IPS DF 6.9 (cell line): ENCODE measurements around the gene RASEF.
"Not testable (repeated sequence)": the region's sequence is repeated elsewhere in the genome, so short reads cannot be mapped to it uniquely, and the experiment has no call there.

Experiments
- DNase-seq: peaks from one replicate; pipeline ENCODE4 v3.0.0-alpha.2; 2013; ENCODE audit warnings: low read depth, low spot score
- H3K27ac ChIP-seq: one replicate; pipeline ENCODE4 v1.5.1; 2013; ENCODE audit warnings: low read length, control low read depth
- H3K27me3 ChIP-seq: 2 replicates; pipeline ENCODE4 v1.6.1; 2013; ENCODE audit warnings: mild to moderate bottlenecking, low read length; ENCODE audit not compliant: control insufficient read depth, insufficient read depth
- H3K36me3 ChIP-seq: 2 replicates; pipeline ENCODE4 v1.6.1; 2013; ENCODE audit warnings: low read length; ENCODE audit not compliant: control insufficient read depth, insufficient read depth
- H3K4me1 ChIP-seq: 2 replicates; pipeline ENCODE4 v1.6.1; 2013; ENCODE audit warnings: low read length; ENCODE audit not compliant: control insufficient read depth, insufficient read depth
- H3K4me3 ChIP-seq: 2 replicates; pipeline ENCODE4 v1.5.1; 2013; ENCODE audit warnings: mild to moderate bottlenecking, low read length
- H3K9me3 ChIP-seq: 2 replicates; pipeline ENCODE4 v1.6.1; 2013; ENCODE audit warnings: low read length, inconsistent platforms; ENCODE audit not compliant: control insufficient read depth, insufficient read depth
- WGBS: extraction: QIAGEN DNeasy Blood & Tissue Kit; methylation state at CpG from one replicate; pipeline ENCODE4 v1.1.7; 2013; ENCODE audit warnings: mixed read lengths, missing lambda C conversion rate; ENCODE audit not compliant: insufficient read length, insufficient coverage; 5-methylcytosine and 5-hydroxymethylcytosine counted together

The RASEF gene

DNA sequence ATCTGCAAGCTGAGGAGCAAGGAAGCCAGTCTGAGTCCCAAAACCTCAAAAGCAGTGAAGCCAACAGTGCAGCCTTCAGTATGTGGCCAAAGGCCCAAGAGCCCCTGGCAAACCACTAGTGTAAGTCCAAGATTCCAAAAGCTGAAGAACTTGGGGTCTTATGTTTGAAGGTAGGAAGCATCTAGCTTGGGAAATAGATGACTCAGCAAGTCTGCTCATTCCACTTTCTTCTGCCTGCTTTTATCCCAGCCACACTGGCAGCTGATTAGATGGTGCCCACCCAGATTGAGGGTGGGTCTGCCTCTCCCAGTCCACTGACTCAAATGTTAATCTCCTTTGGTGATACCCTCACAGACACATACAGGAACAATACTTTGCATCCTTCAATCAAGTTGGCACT, 9.6 kb upstream of the RASEF start:
- DNase-seq, H3K4me3 ChIP-seq, H3K27ac ChIP-seq, H3K4me1 ChIP-seq, H3K36me3 ChIP-seq, H3K27me3 ChIP-seq, H3K9me3 ChIP-seq: not testable (repeated sequence)

DNA sequence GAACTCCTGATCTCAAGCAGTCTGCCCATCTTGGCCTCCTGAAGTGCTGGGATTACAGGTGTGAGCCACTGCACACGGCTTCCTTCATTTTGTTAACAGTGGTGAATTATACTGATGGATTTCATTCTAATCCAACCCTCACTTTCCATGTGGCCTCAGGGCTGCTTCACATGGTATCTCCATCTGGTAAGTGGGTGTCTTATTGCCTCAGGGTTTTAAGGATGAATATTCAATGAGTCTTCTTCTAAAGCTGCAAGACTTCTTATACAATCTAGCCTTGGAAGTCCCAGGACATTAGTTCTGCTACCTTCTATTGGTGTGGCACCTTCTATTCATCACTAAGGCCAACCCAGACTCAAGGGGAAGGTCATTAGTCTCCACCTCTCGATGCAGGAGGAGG, 8.7 kb upstream of the RASEF start:
- WGBS, result no CpG with 5 or more reads among the region's 2 CpGs
- Histone ChIP-seq H3K27ac (no peak overlapping the region), H3K4me1 (no peaks in the 10 kb centered on the region), H3K36me3 (no peaks in the 10 kb centered on the region), H3K27me3 (no peaks in the 10 kb centered on the region), H3K9me3 (no peaks in the 10 kb centered on the region), H3K4me3 (no peak overlapping the region)
- no peak for DNase-seq

DNA sequence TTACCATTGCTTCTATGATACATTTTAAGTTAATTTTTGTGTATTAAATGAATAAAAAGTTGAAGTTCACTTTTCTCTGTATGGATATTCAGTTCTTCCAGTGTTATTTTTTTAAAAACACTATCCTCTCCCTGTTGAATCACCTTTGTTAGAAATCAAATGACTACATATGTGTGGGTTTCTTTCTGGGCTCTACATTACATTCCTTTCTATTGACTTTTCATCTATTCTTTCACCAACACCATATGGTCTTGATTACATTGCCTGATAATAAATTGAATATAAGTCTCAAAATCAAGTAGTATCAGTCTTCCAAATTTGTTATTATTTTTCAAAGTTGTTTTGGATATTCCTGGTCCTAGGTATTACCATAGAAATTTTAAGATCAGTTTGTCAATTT, 7.3 kb upstream of the RASEF start:
- no peak for DNase-seq
- Histone ChIP-seq H3K9me3 (no peaks in the 10 kb centered on the region), H3K36me3 (no peaks in the 10 kb centered on the region), H3K27ac (no peak overlapping the region), H3K4me1 (no peaks in the 10 kb centered on the region), H3K27me3 (no peaks in the 10 kb centered on the region), H3K4me3 (no peak overlapping the region)

DNA sequence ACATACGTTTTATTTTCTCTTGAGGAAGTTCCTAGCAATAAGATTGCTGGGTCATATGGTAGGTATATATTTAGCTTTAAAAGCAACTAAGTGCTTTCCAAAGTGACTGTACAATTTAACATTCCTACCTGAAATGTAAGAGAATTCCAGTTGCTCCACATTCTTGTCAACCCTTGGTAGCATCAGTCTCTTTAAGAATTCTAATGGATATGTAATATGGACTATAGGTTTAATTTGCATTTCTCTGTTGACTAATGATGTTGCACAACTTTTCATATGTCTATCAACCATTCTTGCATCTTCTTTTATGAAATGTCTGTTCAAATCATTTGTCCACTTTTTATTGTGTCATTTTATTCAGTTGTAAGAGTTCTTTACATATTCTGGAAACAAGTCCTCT, 6.7 kb upstream of the RASEF start:
- Histone ChIP-seq H3K36me3 (no peaks in the 10 kb centered on the region), H3K27me3 (no peaks in the 10 kb centered on the region), H3K27ac (no peak overlapping the region), H3K4me3 (no peak overlapping the region), H3K9me3 (no peaks in the 10 kb centered on the region), H3K4me1 (no peaks in the 10 kb centered on the region)
- no CpG with 5 or more reads among the region's 1 CpG for WGBS
- no peak for DNase-seq

DNA sequence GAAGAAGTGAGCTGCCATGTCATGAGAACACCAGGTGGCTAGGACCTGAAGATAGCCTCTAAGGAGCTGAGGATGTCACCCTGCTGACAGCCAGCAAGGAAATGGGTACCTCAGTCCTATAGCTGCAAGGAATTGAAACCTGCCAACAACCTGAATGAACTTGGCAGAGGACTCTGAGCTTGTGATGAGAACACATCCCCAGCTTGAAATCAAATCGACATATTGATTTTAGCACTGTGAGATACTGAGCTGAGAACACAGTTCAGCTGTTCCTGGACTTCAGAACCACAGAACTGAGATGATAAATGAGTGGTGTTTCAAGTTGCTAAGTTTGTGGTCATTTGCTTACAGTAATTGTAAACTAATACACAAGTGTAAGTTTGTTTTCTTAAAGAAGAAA, 5.5 kb upstream of the RASEF start:
- no peaks in the 10 kb centered on the region for H3K9me3 ChIP-seq
- H3K4me3 ChIP-seq, result no peak overlapping the region

DNA sequence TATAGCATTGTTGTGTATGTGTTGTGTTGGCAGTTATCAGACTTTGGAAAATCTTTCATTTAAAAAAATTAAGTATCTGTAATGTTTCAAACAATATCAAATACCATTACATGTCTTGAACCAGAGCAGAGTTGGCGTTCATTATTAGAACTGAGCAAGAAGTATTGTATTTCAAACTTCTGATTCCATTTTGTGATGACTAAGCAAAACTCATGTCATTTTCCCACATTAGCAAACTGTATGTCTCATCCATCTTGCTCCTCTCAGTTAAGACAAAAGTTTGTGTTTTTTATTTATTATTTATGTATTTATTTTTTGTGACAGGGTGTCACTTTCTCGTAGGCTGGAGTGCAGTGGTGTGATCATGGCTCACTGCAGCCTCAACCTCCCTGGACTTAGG, 4.6 kb upstream of the RASEF start:
- H3K27ac ChIP-seq, result no peak overlapping the region
- no peaks in the 10 kb centered on the region; the same call in 1 of the 2 replicates for H3K27me3 ChIP-seq
- no CpG with 5 or more reads among the region's 2 CpGs for whole genome bisulfite sequencing
- no peak for DNase-seq
- no peaks in the 10 kb centered on the region for H3K4me1 ChIP-seq
- no peaks in the 10 kb centered on the region for H3K36me3 ChIP-seq
- no peak overlapping the region for H3K4me3 ChIP-seq
- H3K9me3 ChIP-seq, result no peaks in the 10 kb centered on the region

More for the DNA sequence above, 5.5 kb upstream of the RASEF start:
- no peaks in the 10 kb centered on the region for H3K36me3 ChIP-seq
- no peaks in the 10 kb centered on the region for H3K4me1 ChIP-seq
- H3K27ac ChIP-seq, result no peak overlapping the region
- WGBS, result no CpG with 5 or more reads among the region's 1 CpG
- no peak for DNase-seq
- no peaks in the 10 kb centered on the region; the same call in 1 of the 2 replicates for H3K27me3 ChIP-seq

DNA sequence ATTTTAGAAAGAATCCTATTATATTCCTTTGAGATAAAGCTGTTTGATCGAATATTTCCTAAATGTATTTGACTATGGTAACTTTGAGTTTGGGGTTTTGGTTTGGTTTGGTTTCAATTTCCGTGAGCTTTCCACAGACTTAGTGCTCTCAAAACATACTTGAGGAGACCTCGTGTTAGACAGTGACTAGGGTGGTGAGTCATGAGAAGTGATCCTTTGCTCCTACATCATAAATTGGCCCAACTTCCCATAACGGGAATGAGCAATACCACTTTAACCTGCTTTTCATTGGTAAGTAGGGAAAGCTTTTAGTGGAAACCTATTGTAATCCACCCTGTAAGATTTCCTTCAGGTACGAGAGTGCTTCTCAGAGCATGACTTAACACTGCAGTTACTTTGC, 3.8 kb upstream of the RASEF start:
- Histone ChIP-seq H3K4me3 (no peak overlapping the region), H3K36me3 (no peaks in the 10 kb centered on the region), H3K9me3 (no peaks in the 10 kb centered on the region), H3K27ac (no peak overlapping the region), H3K27me3 (peaks cover 5% of the 10 kb centered on the region; the same call in 1 of the 2 replicates), H3K4me1 (no peaks in the 10 kb centered on the region)
- no CpG with 5 or more reads among the region's 5 CpGs for WGBS
- DNase-seq, result no peak

DNA sequence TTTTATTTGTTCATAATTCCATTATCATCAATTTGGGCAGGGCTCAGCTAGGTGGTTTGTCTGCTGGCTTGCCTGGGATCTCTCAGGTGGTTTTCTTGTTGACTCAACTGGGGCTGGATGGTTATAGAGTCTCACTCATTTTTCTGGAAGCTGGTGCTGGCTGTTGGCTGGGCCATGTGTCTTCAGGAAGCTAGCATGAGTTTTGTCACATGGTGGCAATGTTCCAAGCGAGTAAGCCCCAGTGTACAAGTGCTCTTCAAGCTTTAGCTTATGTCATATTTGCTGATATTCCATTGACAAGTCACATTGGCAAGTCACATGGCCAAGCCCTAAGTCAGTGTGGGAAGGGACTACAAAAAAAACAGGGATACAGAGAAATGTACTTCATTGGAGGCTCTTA, 2.3 kb upstream of the RASEF start:
- Histone ChIP-seq H3K4me1 (no peaks in the 10 kb centered on the region), H3K4me3 (no peak overlapping the region), H3K9me3 (no peaks in the 10 kb centered on the region), H3K27ac (no peak overlapping the region), H3K36me3 (no peaks in the 10 kb centered on the region), H3K27me3 (peaks cover 8% of the 10 kb centered on the region; the same call in 1 of the 2 replicates)
- no peak for DNase-seq
- no CpG with 5 or more reads among the region's 1 CpG for WGBS

DNA sequence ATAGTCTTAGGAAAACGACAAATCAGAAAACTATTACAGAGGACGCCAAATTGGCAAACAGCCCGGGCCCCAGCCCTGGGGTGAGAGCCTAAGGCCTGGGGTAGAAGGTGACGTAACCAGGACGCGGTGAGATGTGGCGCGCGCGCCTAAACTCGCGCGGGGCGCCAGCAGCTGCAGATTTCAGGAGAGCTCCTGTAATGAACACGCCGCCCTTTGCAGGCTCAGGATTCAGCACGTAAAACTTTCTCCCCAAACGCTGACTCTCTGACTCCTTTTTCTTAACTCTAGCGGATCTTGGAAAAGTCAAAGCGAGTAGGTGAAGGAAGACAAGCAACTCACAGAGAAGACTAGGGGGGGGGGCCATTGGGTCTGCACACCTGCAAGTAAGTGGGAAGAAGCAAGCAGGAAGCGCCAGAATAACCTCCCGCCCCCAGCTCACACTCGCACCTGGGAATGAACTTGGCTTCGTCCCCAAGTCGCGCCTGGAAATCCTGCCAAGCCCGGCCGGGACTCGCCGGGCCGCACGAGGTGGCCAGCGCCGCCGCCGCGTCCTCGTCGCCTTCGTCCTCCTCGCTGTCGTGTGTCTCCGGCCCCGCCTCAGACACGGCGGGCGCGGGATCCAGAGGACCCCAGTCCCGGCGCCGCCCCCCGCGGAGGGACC, 822 bp downstream of the RASEF start:
- DNase-seq, result peak; percentile 7
- no CpG with 5 or more reads among the region's 53 CpGs for WGBS
- no peaks in the 10 kb centered on the region for H3K36me3 ChIP-seq
- no peaks in the 10 kb centered on the region for H3K4me1 ChIP-seq
- peaks cover 8% of the 10 kb centered on the region; the same call in 1 of the 2 replicates for H3K27me3 ChIP-seq
- no peak overlapping the region for H3K27ac ChIP-seq
- H3K9me3 ChIP-seq, result no peaks in the 10 kb centered on the region
- peak overlapping the region; percentile 43; the same call in 1 of the 2 replicates for H3K4me3 ChIP-seq

DNA sequence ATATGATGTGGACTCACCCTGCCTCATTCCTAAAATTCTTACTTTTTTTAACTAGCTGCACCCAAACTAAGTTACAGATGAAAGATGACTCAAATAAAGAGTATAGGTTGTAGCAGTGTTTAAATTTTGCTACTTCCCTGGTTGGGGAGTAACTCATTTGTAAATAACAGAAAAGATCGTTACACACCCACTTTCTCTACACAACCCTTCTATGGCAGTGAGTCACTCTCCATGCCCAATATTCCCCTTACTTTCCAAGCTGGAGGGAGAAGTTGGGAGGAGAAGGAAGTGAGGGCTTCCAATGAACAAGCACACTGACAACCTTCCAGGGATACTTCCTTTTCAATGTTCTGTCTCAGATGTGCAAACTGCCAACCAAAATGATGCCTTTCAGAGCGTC, 1.9 kb downstream of the RASEF start:
- WGBS, result no CpG with 5 or more reads among the region's 2 CpGs
- DNase-seq, result no peak
- Histone ChIP-seq H3K27me3 (peaks cover 8% of the 10 kb centered on the region; the same call in 1 of the 2 replicates), H3K27ac (no peak overlapping the region), H3K4me1 (no peaks in the 10 kb centered on the region), H3K4me3 (no peak overlapping the region), H3K36me3 (no peaks in the 10 kb centered on the region), H3K9me3 (no peaks in the 10 kb centered on the region)

DNA sequence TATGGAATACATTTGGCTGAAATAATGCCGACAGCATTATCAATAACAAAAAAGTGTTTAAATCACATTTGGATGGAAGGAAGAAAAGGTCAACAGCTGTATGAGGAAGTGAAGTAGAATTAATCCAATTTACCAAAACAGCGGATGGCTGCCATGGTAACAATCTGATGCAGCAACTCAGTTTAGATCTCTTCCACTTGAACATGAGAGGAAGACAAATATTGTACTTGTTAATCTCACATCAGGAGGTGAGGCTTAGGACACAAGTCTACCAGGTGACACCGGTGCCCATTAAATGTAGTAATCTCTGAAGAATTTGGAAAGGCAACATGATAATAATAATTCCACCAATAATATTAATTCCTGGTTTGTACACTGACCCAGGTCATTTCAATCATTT, 2.4 kb downstream of the RASEF start:
- Histone ChIP-seq H3K9me3 (no peaks in the 10 kb centered on the region), H3K27me3 (peaks cover 8% of the 10 kb centered on the region; the same call in 1 of the 2 replicates), H3K36me3 (no peaks in the 10 kb centered on the region), H3K27ac (no peak overlapping the region), H3K4me1 (no peaks in the 10 kb centered on the region), H3K4me3 (no peak overlapping the region)
- WGBS, result no CpG with 5 or more reads among the region's 3 CpGs
- no peak for DNase-seq
